HL-60 (cell line): ENCODE measurements around the gene LAMA4.

Source experiments
- DNase-seq, 2 experiments: peaks; one replicate each; pipeline ENCODE4 v3.0.0-alpha.2; 2010 to 2020; ENCODE audit warnings: low read depth in 1 of 2, low spot score in 1 of 2
- H3K27ac ChIP-seq: fragments of 250-450 bp; sonication (Bioruptor Pico); replicated peaks from 2 replicates; pipeline ENCODE4 v1.5.1; 2020; ENCODE audit warnings: mild to moderate bottlenecking, moderate library complexity
- H3K27me3 ChIP-seq: fragments of 250-450 bp; sonication (Bioruptor Pico); 2 replicates; pipeline ENCODE4 v1.5.1; 2021; ENCODE audit warnings: mild to moderate bottlenecking, moderate library complexity; ENCODE audit not compliant: insufficient read depth, poor library complexity, severe bottlenecking
- H3K4me3 ChIP-seq: replicated peaks from 2 replicates; pipeline ENCODE4 v1.5.1; 2011; ENCODE audit warnings: mild to moderate bottlenecking, control low read depth, low read length; ENCODE audit not compliant: insufficient read depth
- GABPA ChIP-seq: IDR thresholded peaks from 2 replicates; pipeline ENCODE4 v1.6.1; 2012; ENCODE audit warnings: low read depth
- POLR2AphosphoS5 ChIP-seq: IDR thresholded peaks from 2 replicates; pipeline ENCODE4 v1.6.1; 2012; ENCODE audit warnings: low read depth
- REST ChIP-seq: IDR thresholded peaks from 2 replicates; pipeline ENCODE4 v1.6.1; 2012; ENCODE audit warnings: low read depth; ENCODE audit not compliant: insufficient replicate concordance
- SPI1 ChIP-seq: IDR thresholded peaks from 2 replicates; pipeline ENCODE4 v1.6.1; 2012; ENCODE audit warnings: low read depth, mild to moderate bottlenecking, borderline replicate concordance
- TF ChIP-seq, protein P1 (sequence below): IDR thresholded peaks from one replicate; pipeline ENCODE4 v1.5.1; 2011; ENCODE audit warnings: low read length, control low read depth, inconsistent platforms; ENCODE audit not compliant: insufficient read depth

The LAMA4 gene

DNA sequence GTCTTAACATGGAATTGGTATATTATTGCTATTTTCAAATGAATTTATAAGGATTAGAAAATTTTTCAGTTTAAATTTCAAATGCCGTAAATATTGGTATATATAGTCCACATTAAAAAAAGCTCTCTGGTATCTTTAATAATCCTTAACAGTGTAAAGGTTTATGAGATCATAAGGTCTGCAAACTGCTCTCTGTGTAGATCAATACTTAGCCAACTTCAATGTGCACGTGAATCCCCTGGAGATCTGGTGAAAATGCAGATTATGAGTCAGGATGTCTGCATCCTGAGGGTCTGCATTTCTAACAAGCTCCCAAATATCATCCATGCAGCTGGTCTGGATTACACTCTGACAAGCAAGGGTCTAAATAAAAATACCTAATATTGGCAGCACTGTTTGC, 43.5 kb downstream of the LAMA4 start:
- Histone ChIP-seq H3K27ac (no peak overlapping the region), H3K4me3 (no peak overlapping the region), H3K27me3 (no peaks in the 10 kb centered on the region)
- no peak for TF ChIP-seq POLR2AphosphoS5
- TF ChIP-seq, protein P1, sequence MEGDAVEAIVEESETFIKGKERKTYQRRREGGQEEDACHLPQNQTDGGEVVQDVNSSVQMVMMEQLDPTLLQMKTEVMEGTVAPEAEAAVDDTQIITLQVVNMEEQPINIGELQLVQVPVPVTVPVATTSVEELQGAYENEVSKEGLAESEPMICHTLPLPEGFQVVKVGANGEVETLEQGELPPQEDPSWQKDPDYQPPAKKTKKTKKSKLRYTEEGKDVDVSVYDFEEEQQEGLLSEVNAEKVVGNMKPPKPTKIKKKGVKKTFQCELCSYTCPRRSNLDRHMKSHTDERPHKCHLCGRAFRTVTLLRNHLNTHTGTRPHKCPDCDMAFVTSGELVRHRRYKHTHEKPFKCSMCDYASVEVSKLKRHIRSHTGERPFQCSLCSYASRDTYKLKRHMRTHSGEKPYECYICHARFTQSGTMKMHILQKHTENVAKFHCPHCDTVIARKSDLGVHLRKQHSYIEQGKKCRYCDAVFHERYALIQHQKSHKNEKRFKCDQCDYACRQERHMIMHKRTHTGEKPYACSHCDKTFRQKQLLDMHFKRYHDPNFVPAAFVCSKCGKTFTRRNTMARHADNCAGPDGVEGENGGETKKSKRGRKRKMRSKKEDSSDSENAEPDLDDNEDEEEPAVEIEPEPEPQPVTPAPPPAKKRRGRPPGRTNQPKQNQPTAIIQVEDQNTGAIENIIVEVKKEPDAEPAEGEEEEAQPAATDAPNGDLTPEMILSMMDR = no peak
- TF ChIP-seq REST = no peak
- TF ChIP-seq SPI1 = no peak
- no peak for TF ChIP-seq GABPA
- no peak for DNase-seq

- Histone ChIP-seq H3K27me3 (no peaks in the 10 kb centered on the region), H3K4me3 (no peak overlapping the region), H3K27ac (no peak overlapping the region)
- TF ChIP-seq SPI1 = no peak
- no peak for TF ChIP-seq REST
- TF ChIP-seq, protein P1 = no peak
- no peak for TF ChIP-seq GABPA
- TF ChIP-seq POLR2AphosphoS5 = no peak
- DNase-seq = no peak
Measured at GRCh38 chr6:112209131-112209530, 45.2 kb downstream of the LAMA4 start.

DNA sequence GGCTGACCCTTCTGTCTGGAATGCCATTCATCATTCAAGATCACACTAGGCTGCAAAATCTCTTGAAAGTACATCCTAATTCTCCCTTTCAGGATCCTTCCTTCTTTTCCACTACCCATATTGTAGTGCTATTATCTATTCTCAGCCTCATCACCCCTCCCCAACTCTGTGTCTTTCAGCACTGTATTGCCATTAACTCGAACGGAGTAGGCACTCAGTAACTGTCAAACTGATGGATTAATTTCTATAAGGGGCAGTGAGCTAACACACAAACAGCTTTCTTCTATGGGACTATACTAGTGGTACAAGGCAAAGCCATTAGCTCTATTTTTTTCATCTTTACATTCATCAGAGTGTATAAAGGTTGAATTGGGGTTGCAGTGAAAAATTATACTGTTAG, 46.6 kb downstream of the LAMA4 start:
- TF ChIP-seq POLR2AphosphoS5 = no peak
- TF ChIP-seq REST = no peak
- no peak for TF ChIP-seq SPI1
- no peak for TF ChIP-seq GABPA
- TF ChIP-seq, protein P1 = no peak
- Histone ChIP-seq H3K27me3 (no peaks in the 10 kb centered on the region), H3K27ac (no peak overlapping the region), H3K4me3 (no peak overlapping the region)
- no peak for DNase-seq
